ENCODE results near the gene APH1B. TPM values are rescaled to one million over a fixed set of nuclear protein-coding genes. Genes with fewer than 3 reads are reported as not detected.

APH1B gene
- total and polyA plus RNA-seq, 9 of the 15 experiments (the other 6 are each of a cell fraction or from before 2014, with no cell fraction given), result 5.1 to 9.7 (median 7.0) TPM

- peak in 1 of 2 experiments; percentile 45; a peak in 2 of 4 replicates for TF ChIP-seq ZNF318 (IDR thresholded peaks at IDR 0.05; ENCODE audit: borderline replicate concordance in 1 of 2, low read depth in 1 of 2)
- TF ChIP-seq NR2C1 (IDR thresholded peaks at IDR 0.05), result no peak
- TF ChIP-seq NR2C1 (tag; IDR thresholded peaks at IDR 0.05), result peak; percentile 66
- TF ChIP-seq SIRT6 (IDR thresholded peaks at IDR 0.05; ENCODE audit: low read depth, low read length), result no peak
- TF ChIP-seq POLR2B (IDR thresholded peaks at IDR 0.05; ENCODE audit: low read depth, partially characterized antibody), result no peak
- TF ChIP-seq NR0B1 (IDR thresholded peaks at IDR 0.05; ENCODE audit: partially characterized antibody), result no peak
- peak; percentile 97 for TF ChIP-seq ATF4 (CRISPR knock-in tag; IDR thresholded peaks at IDR 0.05)
- TF ChIP-seq CTBP1 (IDR thresholded peaks at IDR 0.05; ENCODE audit: borderline replicate concordance), result peak; percentile 91; the same call in 1 of the 2 replicates
- TF ChIP-seq ZNF740 (CRISPR knock-in tag; IDR thresholded peaks at IDR 0.05), result peak; percentile 66
- TF ChIP-seq ZNF740 (tag; IDR thresholded peaks at IDR 0.05), result peak in 1 of 2 experiments; percentile 63; a peak in 1 of 4 replicates
- TF ChIP-seq CBFA2T3 (IDR thresholded peaks at IDR 0.05), result no peak
- no peak for TF ChIP-seq POU5F1 (IDR thresholded peaks at IDR 0.05; ENCODE audit: borderline replicate concordance, low read depth, low read length, partially characterized antibody)
- TF ChIP-seq EGR1 (conservative IDR thresholded peaks at IDR 0.05), result no peak
- no peak for TF ChIP-seq PRPF4 (IDR thresholded peaks at IDR 0.05; ENCODE audit: insufficient read depth, low read depth, low read length, poor library complexity, severe bottlenecking)
These were observed 67.5 kb downstream of the APH1B start (continued) for GRCh38 chr15:63344731-63345390.
